Stimulated activated CD4-positive, alpha-beta T cell treated with anti-CD3 and anti-CD28 coated beads, Interleukin-15, amount 100 ng/mL, for 24 hours (primary cell): ENCODE measurements around the gene ZNF888.
"Not testable (repeated sequence)": the region's sequence is repeated elsewhere in the genome, so short reads cannot be mapped to it uniquely, and the experiment has no call there.

Source experiments
- DNase-seq: peaks from one replicate; pipeline ENCODE4 v3.0.0-alpha.2; 2020

ZNF888 gene

GRCh38 chr19:52868031-52868430, 55.2 kb downstream of the ZNF888 start:
- not testable (repeated sequence) for DNase-seq

- DNase-seq: peak; percentile 80
Observed at GRCh38 chr19:52857378-52858191, 65.6 kb downstream of the ZNF888 start, which contains the start of gene ZNF468. ZNF468 (minus strand) TSS chr19:52857619; CDS start chr19:52854272, 3,347 bp downstream.

GRCh38 chr19:52856540-52857377, 66.5 kb downstream of the ZNF888 start:
- DNase-seq: not testable (repeated sequence)
